ENCODE data around the gene ARHGAP6. TPM values are rescaled to one million over a fixed set of nuclear protein-coding genes. Genes with fewer than 3 reads are reported as not detected.

ARHGAP6 gene
- total RNA-seq, 1 donor from 2014 or later = 4.8 TPM

GRCh38 chrX:11347300-11347699, 318.4 kb downstream of the ARHGAP6 start:
- intact Hi-C loops (cut with DNase I) = no loop called here
- no peak for DNase-seq (ENCODE audit: low spot score)

DNA sequence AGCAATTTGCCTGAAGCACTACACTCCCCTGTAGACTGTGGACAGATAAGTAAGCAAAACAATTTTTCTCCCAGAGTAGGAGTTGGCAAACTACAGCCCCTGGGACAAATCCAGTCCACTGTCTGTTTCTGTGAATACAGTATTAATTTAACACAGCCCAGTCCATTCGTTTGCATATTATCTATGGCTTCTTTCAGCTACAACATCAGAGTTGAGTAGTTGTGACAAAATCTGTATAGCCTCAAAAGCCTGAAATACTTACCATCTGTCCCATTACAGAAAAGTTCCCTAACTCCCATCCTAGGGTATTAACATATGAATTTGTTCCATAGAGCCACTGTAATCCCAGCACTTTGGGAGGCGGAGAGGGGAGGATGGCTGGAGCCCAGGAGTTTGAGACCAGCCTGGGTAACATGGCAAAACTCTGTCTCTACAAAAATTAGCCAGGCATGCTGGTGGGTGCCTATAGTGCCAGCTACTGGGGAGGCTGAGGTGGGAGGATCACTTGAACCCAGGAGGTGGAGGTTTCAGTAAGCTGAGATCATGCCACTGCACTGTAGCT, 319.5 kb downstream of the ARHGAP6 start:
- DNase-seq (ENCODE audit: low spot score) = no peak

GRCh38 chrX:11342673-11343072, 323.0 kb downstream of the ARHGAP6 start:
- no peak for DNase-seq (ENCODE audit: low spot score)
- intact Hi-C loops (cut with DNase I) = no loop called here

More for the DNA sequence above, 319.5 kb downstream of the ARHGAP6 start:
- intact Hi-C loops (cut with DNase I) = no loop called here

DNA sequence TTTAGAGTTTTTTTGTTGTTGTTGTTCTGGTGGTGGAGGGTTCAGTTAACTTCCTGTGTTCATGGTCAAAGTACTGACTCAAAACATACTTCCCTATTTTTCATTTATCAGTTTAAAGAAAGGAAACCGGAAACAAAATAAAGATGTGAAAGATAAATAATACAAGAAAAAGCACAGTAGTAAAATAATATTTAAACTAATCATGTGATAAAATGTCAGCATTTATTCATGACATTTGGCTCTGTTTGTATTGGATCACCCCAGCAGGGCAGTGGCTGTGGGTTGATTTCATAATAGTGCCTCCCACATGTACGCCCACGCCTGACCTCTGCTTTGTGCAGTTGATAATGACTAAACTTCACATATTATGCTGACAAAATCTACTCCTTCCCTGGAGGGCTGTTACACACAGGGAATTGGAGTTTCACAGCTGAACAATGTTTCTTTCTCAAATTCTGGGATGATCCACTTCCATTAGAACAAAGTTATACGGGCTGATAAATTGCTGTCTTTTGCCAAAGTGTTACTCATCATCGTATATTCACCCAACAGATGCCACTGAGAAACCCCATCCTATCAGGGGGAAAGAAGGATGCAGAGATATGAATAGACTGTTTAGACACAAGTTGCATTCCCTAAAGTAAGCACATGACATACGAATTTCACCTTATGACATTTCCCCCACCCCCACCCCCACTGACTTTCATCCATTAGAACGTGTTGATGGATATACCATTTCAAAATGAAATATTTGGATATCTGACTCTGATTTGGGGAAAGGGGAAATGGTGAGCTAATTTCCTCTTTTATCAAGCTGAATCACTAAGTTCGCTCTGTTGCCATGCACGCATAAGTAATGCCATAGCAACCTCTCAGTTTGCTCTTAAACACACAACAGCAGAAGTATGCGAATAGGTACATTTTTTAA, 324.2 kb downstream of the ARHGAP6 start:
- intact Hi-C loops (cut with DNase I) = no loop called here
- no peak for DNase-seq (ENCODE audit: low spot score)

GRCh38 chrX:11337292-11338009, 328.3 kb downstream of the ARHGAP6 start:
- no peak for DNase-seq (ENCODE audit: low spot score)
- intact Hi-C loops (cut with DNase I) = no loop called here

- intact Hi-C loops (cut with DNase I) = no loop called here
These were observed 329.5 kb downstream of the ARHGAP6 start for GRCh38 chrX:11336201-11336600.

GRCh38 chrX:11334165-11334564, 331.6 kb downstream of the ARHGAP6 start:
- intact Hi-C loops (cut with DNase I) = no loop called here

More at GRCh38 chrX:11336201-11336600, 329.5 kb downstream of the ARHGAP6 start:
- DNase-seq (ENCODE audit: low spot score) = no peak

DNA sequence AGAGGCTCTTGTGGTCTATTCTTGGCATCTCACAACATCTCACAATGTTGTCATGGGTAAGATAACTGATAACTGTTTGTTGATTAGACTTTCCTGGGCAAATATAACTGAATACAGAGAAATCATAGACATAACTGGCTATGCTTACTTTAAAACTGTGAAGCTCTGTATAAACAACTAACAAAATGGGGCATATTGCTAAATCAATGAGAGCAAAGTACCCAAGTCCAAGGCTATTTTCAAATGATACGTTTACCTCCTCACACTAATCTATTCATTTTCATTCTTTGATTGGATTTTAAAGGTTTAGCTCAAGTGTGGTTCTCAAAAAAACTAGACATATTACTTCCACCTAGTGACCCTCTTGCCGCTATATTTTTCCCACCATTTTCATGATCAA, 333.9 kb downstream of the ARHGAP6 start:
- intact Hi-C loops (cut with DNase I) = no loop called here
- DNase-seq (ENCODE audit: low spot score) = no peak

More at GRCh38 chrX:11334165-11334564, 331.6 kb downstream of the ARHGAP6 start:
- DNase-seq (ENCODE audit: low spot score) = no peak

GRCh38 chrX:11329021-11329420, 336.7 kb downstream of the ARHGAP6 start:
- no peak for DNase-seq (ENCODE audit: low spot score)
- intact Hi-C loops (cut with DNase I) = no loop called here

GRCh38 chrX:11328134-11328533, 337.6 kb downstream of the ARHGAP6 start:
- no peak for DNase-seq (ENCODE audit: low spot score)
- intact Hi-C loops (cut with DNase I) = no loop called here

- intact Hi-C loops (cut with DNase I) = no loop called here
- DNase-seq (ENCODE audit: low spot score) = no peak
These were observed 343.7 kb downstream of the ARHGAP6 start for GRCh38 chrX:11321986-11322385.

DNA sequence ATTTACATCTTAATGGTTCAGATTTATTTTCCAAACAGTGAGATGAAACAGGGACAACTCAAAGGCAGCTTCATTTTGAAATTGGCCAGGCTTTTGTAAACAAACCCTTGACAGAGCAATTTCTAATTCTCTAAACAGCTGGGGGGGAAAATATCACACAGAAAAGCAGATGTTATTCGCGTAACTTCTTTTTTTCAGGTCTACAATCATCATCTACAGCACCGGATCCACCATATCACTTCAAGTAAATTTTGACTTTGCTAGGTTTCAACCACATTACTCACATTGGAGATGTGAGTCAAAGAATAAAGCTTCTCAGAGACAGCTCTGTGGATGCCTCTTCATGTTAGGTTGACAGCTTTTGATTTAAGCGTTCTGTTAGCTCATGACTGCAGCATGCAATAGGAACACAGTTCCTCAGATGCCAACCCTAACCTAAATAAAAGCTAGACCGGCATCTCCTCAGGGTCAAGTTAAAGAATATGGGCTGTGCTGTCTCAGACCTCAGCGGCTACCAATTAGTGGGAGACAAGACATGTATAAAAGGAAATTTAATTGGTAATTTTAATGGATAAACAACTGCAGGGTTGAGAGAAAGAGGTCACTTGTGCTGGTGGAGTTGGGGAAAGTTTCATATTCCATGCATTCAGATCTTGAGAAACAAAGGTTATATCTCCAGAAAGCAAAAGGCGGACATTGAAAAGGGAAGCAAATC, 345.8 kb downstream of the ARHGAP6 start:
- DNase-seq (ENCODE audit: low spot score) = no peak
- intact Hi-C loops (cut with DNase I) = no loop called here

- intact Hi-C loops (cut with DNase I) = no loop called here
- DNase-seq (ENCODE audit: low spot score) = no peak
These were observed 354.0 kb downstream of the ARHGAP6 start for GRCh38 chrX:11311706-11312105.

DNA sequence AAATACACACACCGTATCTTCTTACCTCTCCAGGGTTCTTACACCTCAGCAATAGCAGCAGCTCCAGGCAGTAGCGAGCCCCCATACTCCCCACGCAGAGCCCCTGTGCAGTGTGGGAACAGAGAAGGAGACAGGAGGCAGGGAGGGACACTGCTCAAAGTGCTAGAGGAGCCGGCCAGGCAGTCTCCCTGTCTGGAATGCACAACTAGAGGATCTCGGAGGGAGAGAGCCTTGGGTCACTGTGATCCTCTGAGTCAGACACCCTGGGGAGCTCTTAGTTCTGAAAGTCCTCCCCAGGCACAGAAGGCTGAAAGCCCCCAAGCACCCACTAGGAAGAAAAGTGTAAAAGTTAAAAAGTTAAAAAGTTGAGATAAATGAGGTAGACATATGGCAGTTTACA, 356.5 kb downstream of the ARHGAP6 start:
- intact Hi-C loops (cut with DNase I) = no loop called here
- no peak for DNase-seq (ENCODE audit: low spot score)

- intact Hi-C loops (cut with DNase I) = no loop called here
These were observed 360.1 kb downstream of the ARHGAP6 start for GRCh38 chrX:11305641-11306040.

GRCh38 chrX:11304829-11305228, 360.9 kb downstream of the ARHGAP6 start:
- DNase-seq (ENCODE audit: low spot score) = no peak
- intact Hi-C loops (cut with DNase I) = no loop called here

More at GRCh38 chrX:11305641-11306040, 360.1 kb downstream of the ARHGAP6 start:
- DNase-seq (ENCODE audit: low spot score) = no peak

GRCh38 chrX:11298600-11298999, 367.1 kb downstream of the ARHGAP6 start:
- DNase-seq (ENCODE audit: low spot score) = no peak
- intact Hi-C loops (cut with DNase I) = no loop called here

GRCh38 chrX:11296051-11296450, 369.7 kb downstream of the ARHGAP6 start:
- intact Hi-C loops (cut with DNase I) = no loop called here
- no peak for DNase-seq (ENCODE audit: low spot score)

DNA sequence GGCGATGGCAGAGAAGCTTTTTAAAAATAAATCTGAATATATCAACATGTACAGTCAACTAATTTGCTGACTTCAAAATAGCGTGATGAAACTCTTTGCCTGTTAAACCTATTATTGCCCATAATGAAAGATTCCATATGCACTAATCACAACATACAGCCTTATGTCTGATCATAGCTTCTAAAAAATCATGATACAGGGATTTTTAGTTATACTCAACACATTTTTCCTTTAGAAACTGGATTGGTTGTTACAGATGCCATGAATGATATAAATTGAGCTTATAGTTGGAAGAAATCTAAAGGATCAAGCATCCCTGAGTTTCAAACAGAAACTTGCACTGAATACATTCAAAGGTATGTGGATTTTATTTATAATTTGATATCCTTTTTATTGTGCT, 372.6 kb downstream of the ARHGAP6 start, which contains the start of gene AMELX:
AMELX (plus strand) TSS at position 301 of the 400 bp plus-strand sequence. CDS start 1,376 bp downstream, outside the sequence.
- intact Hi-C loops (cut with DNase I) = no loop called here

More for the DNA sequence above, 372.6 kb downstream of the ARHGAP6 start, which contains the start of gene AMELX:
- DNase-seq (ENCODE audit: low spot score) = no peak
